ENCODE data around the gene HNRNPA1L2.
A peak's percentile ranks its signal among the peaks of the same experiment; 100 is the strongest.
"Not testable (repeated sequence)": the region's sequence is repeated elsewhere in the genome, so short reads cannot be mapped to it uniquely, and the experiment has no call there.

The HNRNPA1L2 gene

GRCh38 chr13:52600666-52601065 is 41.6 kb upstream of the HNRNPA1L2 start:
- Histone ChIP-seq H3K9me3 (ENCODE audit: control insufficient read depth, insufficient read depth, low read depth, low read length) (no peaks in the 10 kb centered on the region), H3K27ac (ENCODE audit: extremely low read depth, low read depth, low read length) (peak overlapping the region; percentile 85; the same call in 1 of the 2 replicates), H3K4me3 (ENCODE audit: low read depth, low read length) (peak overlapping the region; percentile 64), H3K36me3 (ENCODE audit: control insufficient read depth in 2 of 2, insufficient read depth in 1 of 2, low read length in 2 of 2) (no peaks in the 10 kb centered on the region), H3K4me1 (ENCODE audit: control insufficient read depth, insufficient read depth, low read length) (no peaks in the 10 kb centered on the region)
- no peak for TF ChIP-seq YY2 (tag by site-specific recombination; IDR thresholded peaks at IDR 0.05)
- no peak for TF ChIP-seq GFI1B (tag by site-specific recombination; IDR thresholded peaks at IDR 0.05)
- no peak for TF ChIP-seq ZNF23 (tag by site-specific recombination; IDR thresholded peaks at IDR 0.05; ENCODE audit: borderline replicate concordance)
- TF ChIP-seq REPIN1 (tag by site-specific recombination; IDR thresholded peaks at IDR 0.05; ENCODE audit: low read depth) = no peak
- TF ChIP-seq SP7 (tag by site-specific recombination; IDR thresholded peaks at IDR 0.05) = no peak
- TF ChIP-seq ZNF660 (tag by site-specific recombination; IDR thresholded peaks at IDR 0.05) = no peak
- 0 out of 2 replicates have a peak, but pooled peaks have one; percentile 57 for TF ChIP-seq PRDM1 (tag by site-specific recombination; IDR thresholded peaks at IDR 0.05)
- TF ChIP-seq ZNF549 (tag by site-specific recombination; IDR thresholded peaks at IDR 0.05) = no peak
- TF ChIP-seq KLF10 (tag by site-specific recombination; IDR thresholded peaks at IDR 0.05) = no peak
- TF ChIP-seq ZNF2 (tag by site-specific recombination; IDR thresholded peaks at IDR 0.05) = no peak
- 0 out of 2 replicates have a peak, but pooled peaks have one; percentile 32 for TF ChIP-seq ZNF366 (tag by site-specific recombination; conservative IDR thresholded peaks at IDR 0.05)
- POLR2A ChIA-PET = interaction anchor here (1.7 kb wide), 1 partner anchor 17 kb away, joined by 16 read pairs; no protein-coding TSS in a partner anchor
- CTCF ChIA-PET = interaction anchor here (0.6 kb wide), 1 partner anchor 260 kb away, joined by 3 read pairs; no protein-coding TSS in a partner anchor

DNA sequence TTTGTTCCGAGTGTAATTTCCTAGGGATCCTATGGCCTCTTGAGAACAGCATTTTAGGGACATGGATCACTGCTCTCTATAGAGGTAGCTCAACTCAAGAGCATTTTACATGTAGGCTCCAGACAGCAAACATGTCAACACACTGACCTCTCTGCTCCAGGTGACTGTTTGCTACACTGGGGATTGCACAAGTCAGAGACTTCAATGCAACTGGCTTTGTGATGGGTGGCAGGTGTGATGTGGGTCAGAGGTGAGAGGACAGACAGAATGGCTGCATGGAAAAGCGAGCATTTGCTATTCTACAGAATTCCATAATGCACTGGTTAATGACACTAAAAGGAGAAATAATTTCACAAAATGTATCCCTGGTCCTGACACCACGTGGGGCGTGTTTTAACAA is 38.9 kb upstream of the HNRNPA1L2 start:
- POLR2A ChIA-PET; H3K36me3 ChIP-seq (ENCODE audit: control insufficient read depth in 2 of 2, insufficient read depth in 1 of 2, low read length in 2 of 2); CTCF ChIA-PET: not testable (repeated sequence)

DNA sequence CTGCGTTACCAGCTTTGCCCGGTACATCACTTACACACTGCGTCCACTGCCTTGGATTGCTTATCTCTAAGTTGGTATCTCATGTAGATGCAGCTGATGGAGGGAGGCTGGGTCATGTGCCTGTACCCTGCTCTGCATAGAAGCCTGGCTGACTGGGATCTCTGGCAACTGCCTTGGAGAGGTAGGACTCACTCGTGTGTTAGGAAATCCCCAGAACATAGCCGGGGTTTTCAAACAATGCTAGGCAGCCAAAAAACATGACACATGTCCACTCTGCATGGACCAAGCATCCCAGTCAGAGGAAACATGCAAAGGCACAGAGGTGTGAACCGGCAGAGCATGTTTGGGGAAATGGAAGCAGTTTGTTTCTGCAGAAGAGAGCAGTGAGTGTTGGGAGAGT is 36.1 kb upstream of the HNRNPA1L2 start:
- H3K36me3 ChIP-seq (ENCODE audit: control insufficient read depth in 2 of 2, insufficient read depth in 1 of 2, low read length in 2 of 2); H3K27ac ChIP-seq (ENCODE audit: extremely low read depth, low read depth, low read length); H3K4me1 ChIP-seq (ENCODE audit: control insufficient read depth, insufficient read depth, low read length); CTCF ChIA-PET; POLR2A ChIA-PET; H3K9me3 ChIP-seq (ENCODE audit: control insufficient read depth, insufficient read depth, low read depth, low read length); H3K4me3 ChIP-seq (ENCODE audit: low read depth, low read length): not testable (repeated sequence)

More for the DNA sequence above, 38.9 kb upstream of the HNRNPA1L2 start:
- not testable (repeated sequence) for H3K27ac ChIP-seq (ENCODE audit: extremely low read depth, low read depth, low read length); H3K4me1 ChIP-seq (ENCODE audit: control insufficient read depth, insufficient read depth, low read length); H3K4me3 ChIP-seq (ENCODE audit: low read depth, low read length); H3K9me3 ChIP-seq (ENCODE audit: control insufficient read depth, insufficient read depth, low read depth, low read length)

GRCh38 chr13:52606795-52607194 is 35.4 kb upstream of the HNRNPA1L2 start:
- POLR2A ChIA-PET = not testable (repeated sequence)
- peak; percentile 21; the same call in 1 of the 2 replicates for TF ChIP-seq ZIC2 (tag by site-specific recombination; IDR thresholded peaks at IDR 0.05)

DNA sequence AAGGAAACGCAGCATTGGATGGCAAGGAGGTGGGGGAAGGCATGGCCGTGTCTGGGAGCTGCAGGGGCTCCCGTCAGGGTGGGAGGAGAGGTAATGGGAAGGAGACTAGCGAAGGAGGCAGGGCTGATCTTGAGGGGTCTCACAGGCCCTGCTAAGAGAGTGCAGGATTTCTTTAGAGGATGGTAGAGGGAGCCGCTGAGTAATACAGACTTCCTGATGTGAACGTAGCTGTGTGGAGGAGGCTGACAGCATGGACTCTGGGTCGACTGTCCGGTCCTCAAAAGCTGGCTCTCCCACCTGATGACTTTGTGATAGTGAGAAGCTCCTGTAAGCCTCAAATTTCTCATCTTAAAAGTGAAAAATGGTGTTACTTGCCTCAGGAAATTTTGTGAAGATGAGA is 34.0 kb upstream of the HNRNPA1L2 start:
- ChIA-PET POLR2A (interaction anchor here (1.7 kb wide), 1 partner anchor 9 kb away, joined by 4 read pairs; no protein-coding TSS in a partner anchor), CTCF (interaction anchor here (0.6 to 1.6 kb wide), 7 partner anchors 46 to 673 kb away, joined by 3 to 7 read pairs (median 3); no protein-coding TSS in a partner anchor)
- not testable (repeated sequence) for H3K4me3 ChIP-seq (ENCODE audit: low read depth, low read length); H3K9me3 ChIP-seq (ENCODE audit: control insufficient read depth, insufficient read depth, low read depth, low read length); H3K27ac ChIP-seq (ENCODE audit: extremely low read depth, low read depth, low read length); H3K4me1 ChIP-seq (ENCODE audit: control insufficient read depth, insufficient read depth, low read length); H3K36me3 ChIP-seq (ENCODE audit: control insufficient read depth in 2 of 2, insufficient read depth in 1 of 2, low read length in 2 of 2)

More at GRCh38 chr13:52606795-52607194, 35.4 kb upstream of the HNRNPA1L2 start:
- CTCF ChIA-PET = interaction anchor here (0.7 kb wide), 1 partner anchor 362 kb away, joined by 3 read pairs; no protein-coding TSS in a partner anchor
- H3K36me3 ChIP-seq (ENCODE audit: control insufficient read depth in 2 of 2, insufficient read depth in 1 of 2, low read length in 2 of 2); H3K4me3 ChIP-seq (ENCODE audit: low read depth, low read length); H3K9me3 ChIP-seq (ENCODE audit: control insufficient read depth, insufficient read depth, low read depth, low read length); H3K27ac ChIP-seq (ENCODE audit: extremely low read depth, low read depth, low read length); H3K4me1 ChIP-seq (ENCODE audit: control insufficient read depth, insufficient read depth, low read length): not testable (repeated sequence)
